Peyer's patch (tissue), 4 donors: Measurements from ENCODE around the gene CHRNA3. TPM values are rescaled to one million over a fixed set of nuclear protein-coding genes. Genes with fewer than 3 reads are reported as not detected.

ENCODE experiments used
- DNase-seq, 3 donors: peaks; one replicate each; pipeline ENCODE4 v3.0.0-alpha.2; 2017 to 2019
- H3K27ac ChIP-seq, 4 donors: fragments of 200-600 bp; sonication (generic); one replicate each; pipeline ENCODE4 v1.5.1; 2016 to 2019
- H3K27me3 ChIP-seq, 2 donors: fragments of 200-600 bp; sonication (generic); one replicate each; pipeline ENCODE4 v1.5.1; 2019
- H3K36me3 ChIP-seq, 3 donors: fragments of 200-600 bp; sonication (generic); one replicate each; pipeline ENCODE4 v1.5.1; 2016 to 2019
- H3K4me1 ChIP-seq, 4 donors: fragments of 200-600 bp; sonication (generic); one replicate each; pipeline ENCODE4 v1.5.1; 2016 to 2019
- H3K4me3 ChIP-seq, 4 donors: fragments of 200-600 bp; sonication (generic); 1 replicate in 3 of 4; 2 replicates in 1 of 4; pipeline ENCODE4 v1.5.1; 2016 to 2019; ENCODE audit warnings: mild to moderate bottlenecking in 1 of 4
- H3K9me3 ChIP-seq, 4 donors: fragments of 200-600 bp; sonication (generic); one replicate each; pipeline ENCODE4 v1.5.1; 2016 to 2019; ENCODE audit warnings: mild to moderate bottlenecking in 1 of 4
- CTCF ChIP-seq, 6 experiments: fragments of 450-650 bp in 4 of 6; fragments of 200-600 bp in 2 of 6; sonication (generic) in 1 of 6; IDR thresholded peaks; one replicate each; pipeline ENCODE4 v1.5.1; 2017 to 2019; ENCODE audit warnings: antibody characterized with exemption in 6 of 6, mild to moderate bottlenecking in 3 of 6, moderate library complexity in 1 of 6
- POLR2A ChIP-seq, 2 donors: fragments of 450-650 bp; IDR thresholded peaks; one replicate each; pipeline ENCODE4 v1.5.1; 2017; ENCODE audit warnings: antibody characterized with exemption in 2 of 2, mild to moderate bottlenecking in 2 of 2, moderate library complexity in 2 of 2
- total RNA-seq, 4 donors: library from RNA; depleted of rRNA; stranded (reverse); fragments of >200 nt; gene quantifications; one replicate each; pipeline ENCODE4 v1.1.0, GENCODE V29; 2016

The CHRNA3 gene
- total RNA-seq, 4 donors from 2014 or later = 1.2 to 3.7 (median 2.9) TPM; not detected in 1

GRCh38 chr15:78635346-78635745, 14.6 kb upstream of the CHRNA3 start:
- no peaks in the 10 kb centered on the region for H3K27me3 ChIP-seq

DNA sequence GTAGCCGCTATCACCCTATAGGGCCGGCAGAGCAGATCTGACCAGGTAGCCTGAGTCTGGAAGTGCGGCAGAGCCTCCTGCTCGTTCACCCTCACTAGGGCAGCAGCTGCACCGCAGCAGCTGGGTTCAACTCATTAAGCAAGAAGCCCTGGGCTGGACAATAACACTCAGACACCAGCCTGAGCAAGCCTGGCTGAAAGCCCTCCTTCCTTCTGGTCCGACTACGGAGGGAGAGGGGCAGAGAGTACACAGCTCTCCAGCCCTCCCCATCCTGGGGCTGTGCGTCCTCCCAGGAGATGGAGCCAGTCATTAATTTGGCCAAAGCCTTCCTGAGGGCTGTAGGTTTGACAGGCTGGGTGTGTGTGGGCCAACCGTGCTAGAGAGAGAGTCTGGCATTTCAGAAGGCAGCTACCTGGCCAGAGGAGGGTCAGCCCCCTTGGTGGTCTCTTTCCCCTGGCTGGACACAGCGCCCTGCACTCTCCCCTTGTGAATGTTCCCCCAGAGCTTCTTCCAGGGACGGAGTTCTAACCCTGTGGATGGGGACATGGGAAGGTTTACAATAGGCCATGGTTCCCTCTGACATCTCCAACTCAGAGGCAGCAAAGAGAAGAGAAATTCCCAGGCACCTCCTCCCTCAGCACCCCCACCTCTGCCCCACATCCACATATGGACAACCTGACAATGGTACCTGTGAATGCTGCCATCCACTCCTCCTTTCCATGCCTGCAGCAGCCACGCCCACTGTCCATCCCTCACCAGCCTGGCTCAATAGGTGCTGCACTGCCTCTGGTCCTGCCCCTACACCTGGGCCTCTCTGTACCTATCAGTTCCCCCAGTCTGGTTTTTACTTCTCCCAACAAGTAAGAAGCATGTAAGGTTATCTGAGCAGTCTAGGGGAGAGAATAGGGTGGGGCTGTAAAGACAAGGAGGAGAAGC, 13.7 kb upstream of the CHRNA3 start:
- H3K4me1 ChIP-seq = no peaks in the 10 kb centered on the region
- no peak overlapping the region for H3K4me3 ChIP-seq
- H3K9me3 ChIP-seq = no peaks in the 10 kb centered on the region
- H3K36me3 ChIP-seq = no peaks in the 10 kb centered on the region
- H3K27me3 ChIP-seq = no peaks in the 10 kb centered on the region
- DNase-seq = no peak
- H3K27ac ChIP-seq = no peak overlapping the region
- TF ChIP-seq CTCF (IDR thresholded peaks at IDR 0.05) = no peak
- TF ChIP-seq POLR2A (IDR thresholded peaks at IDR 0.05) = no peak

More at GRCh38 chr15:78635346-78635745, 14.6 kb upstream of the CHRNA3 start:
- Histone ChIP-seq H3K9me3 (no peaks in the 10 kb centered on the region), H3K4me1 (peaks cover 0 to under 1% (median 0%) of the 10 kb centered on the region in 4 donors), H3K27ac (no peak overlapping the region), H3K36me3 (no peaks in the 10 kb centered on the region), H3K4me3 (no peak overlapping the region)
- DNase-seq = no peak
- TF ChIP-seq POLR2A (IDR thresholded peaks at IDR 0.05) (no peak), CTCF (IDR thresholded peaks at IDR 0.05) (no peak)

GRCh38 chr15:78633348-78633747, 12.6 kb upstream of the CHRNA3 start:
- Histone ChIP-seq H3K27me3 (no peaks in the 10 kb centered on the region), H3K9me3 (no peaks in the 10 kb centered on the region), H3K4me1 (no peaks in the 10 kb centered on the region), H3K4me3 (no peak overlapping the region), H3K36me3 (no peaks in the 10 kb centered on the region), H3K27ac (no peak overlapping the region)
- TF ChIP-seq POLR2A (IDR thresholded peaks at IDR 0.05) (no peak), CTCF (IDR thresholded peaks at IDR 0.05) (no peak)
- DNase-seq = no peak

DNA sequence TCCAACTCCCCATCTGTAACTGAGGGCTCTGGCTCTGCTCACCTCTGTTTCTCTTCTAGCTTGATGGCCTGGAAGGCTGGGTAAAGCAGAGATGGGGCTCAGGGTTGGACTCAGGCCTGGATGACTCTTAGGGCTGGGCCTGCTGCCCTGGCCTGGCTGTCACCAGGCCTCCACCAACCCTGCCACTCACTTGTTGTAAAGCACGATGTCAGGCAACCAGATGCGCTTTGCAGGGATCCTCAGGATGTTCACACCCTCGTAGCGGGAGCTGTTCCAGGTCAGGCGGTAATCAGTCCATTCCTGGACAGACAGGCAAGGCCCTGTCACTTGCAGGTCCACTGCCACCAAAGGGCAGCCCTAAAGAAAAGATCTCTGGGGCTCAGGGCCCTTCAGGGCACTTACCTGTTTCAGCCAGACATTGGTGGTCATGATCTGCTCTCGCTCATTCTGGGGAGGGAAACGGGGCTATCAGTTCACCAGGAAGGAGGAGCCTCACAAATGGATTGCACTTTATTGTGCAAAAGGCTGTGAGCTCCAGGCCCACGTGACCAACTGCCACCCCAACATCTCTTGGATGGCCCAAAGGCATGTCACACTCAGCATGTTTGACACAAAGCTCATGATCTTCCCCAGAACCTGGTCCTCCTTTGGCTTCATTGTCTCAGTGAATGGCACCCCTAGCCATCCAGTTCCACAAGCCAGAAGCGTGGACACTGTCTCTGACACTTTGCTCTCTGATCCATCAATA, 10.3 kb upstream of the CHRNA3 start:
- no peaks in the 10 kb centered on the region for H3K36me3 ChIP-seq
- H3K27ac ChIP-seq = no peak overlapping the region
- no peak overlapping the region for H3K4me3 ChIP-seq
- no peak for TF ChIP-seq POLR2A (IDR thresholded peaks at IDR 0.05)
- no peak for TF ChIP-seq CTCF (IDR thresholded peaks at IDR 0.05)
- H3K27me3 ChIP-seq = no peaks in the 10 kb centered on the region
- no peaks in the 10 kb centered on the region for H3K4me1 ChIP-seq
- no peak for DNase-seq
- no peaks in the 10 kb centered on the region for H3K9me3 ChIP-seq

DNA sequence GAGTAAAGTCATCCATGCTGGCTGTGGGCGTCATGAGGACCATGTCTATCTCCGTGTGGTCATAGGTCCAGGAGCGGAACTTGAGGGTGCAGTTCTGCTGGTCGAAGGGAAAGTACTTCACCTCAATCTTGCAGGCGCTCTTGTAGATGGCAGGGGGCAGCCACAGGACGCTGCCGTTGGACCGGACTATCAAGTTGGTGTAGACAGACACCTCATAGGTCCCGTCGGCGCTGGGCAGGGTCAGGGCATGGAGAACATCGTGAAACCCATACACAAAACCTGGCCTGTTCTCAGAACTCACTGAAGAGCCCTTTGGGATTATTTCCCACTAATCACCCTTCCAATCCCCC, 8.9 kb upstream of the CHRNA3 start:
- no peak for TF ChIP-seq POLR2A (IDR thresholded peaks at IDR 0.05)
- no peak for TF ChIP-seq CTCF (IDR thresholded peaks at IDR 0.05)
- H3K36me3 ChIP-seq = no peaks in the 10 kb centered on the region
- H3K27me3 ChIP-seq = no peaks in the 10 kb centered on the region
- no peak overlapping the region for H3K4me3 ChIP-seq
- no peak overlapping the region for H3K27ac ChIP-seq
- H3K4me1 ChIP-seq = no peaks in the 10 kb centered on the region
- DNase-seq = no peak
- H3K9me3 ChIP-seq = no peaks in the 10 kb centered on the region
